K562 (cell line): ENCODE measurements around the gene LUZP4. TPM values are rescaled to one million over a fixed set of nuclear protein-coding genes. Genes with fewer than 3 reads are reported as not detected.

Experiments
- ATAC-seq: fragments of 200-7000 bp; cut with Tn5 transposase; 3 replicates; pipeline ENCODE4 v1.9.1; 2020; ENCODE audit warnings: moderate library complexity
- BruUV-seq: library from RNA; stranded (reverse); fragments of 400-500 nt; replicated peaks from 2 replicates; lab custom pipeline; 2021; lab: Mats Ljungman, UMichigan
- CTCF ChIA-PET: fragments of 300-600 bp; formaldehyde crosslinking; extraction: SDS; loops from one replicate; lab custom pipeline; 2021; ENCODE audit warnings: low intra/inter-chr PET ratio; lab: Yijun Ruan, JAX
- POLR2A ChIA-PET: fragments of 300-600, 350-650 bp; sonication (Branson Sonifier 250); formaldehyde crosslinking; extraction: SDS; loops from one replicate; lab custom pipeline; 2021; ENCODE audit warnings: antibody characterized with exemption, inconsistent platforms; lab: Yijun Ruan, JAX
- DNase-seq, 4 experiments: peaks; one replicate each; pipeline versions ENCODE4 v3.0.0 to v3.0.0-alpha.2; 2011 to 2018; ENCODE audit warnings: low spot score in 3 of 4, mixed read lengths in 3 of 4; ENCODE audit errors: extremely low read depth in 1 of 4
- FAIRE-seq: peaks from 2 replicates; lab custom pipeline; 2011; peaks lifted over from hg19 to GRCh38; lab: Jason Lieb, UNC
- H2AFZ ChIP-seq: 2 replicates; pipeline ENCODE4 v1.6.0; 2011; ENCODE audit warnings: low read depth, low read length, control low read depth, inconsistent platforms
- H3K27ac ChIP-seq: fragments of 200-600 bp; 3 replicates; pipeline ENCODE4 v1.8.0; 2011; ENCODE audit warnings: low read depth, mild to moderate bottlenecking, control low read depth, inconsistent platforms, low read length, moderate library complexity, mixed read lengths; ENCODE audit errors: extremely low read depth
- H3K27me3 ChIP-seq, 2 experiments: fragments of 300-600 bp in 1 of 2; 2 replicates in 1 of 2; 3 replicates in 1 of 2; pipeline versions ENCODE4 v1.6.0 to v1.8.0; 2011; ENCODE audit warnings: inconsistent platforms in 2 of 2, low read length in 2 of 2, mild to moderate bottlenecking in 1 of 2, mixed read lengths in 1 of 2, moderate library complexity in 1 of 2; ENCODE audit not compliant: control insufficient read depth in 2 of 2, insufficient read depth in 2 of 2
- H3K36me3 ChIP-seq: fragments of 300-600 bp; 3 replicates; pipeline ENCODE4 v1.8.0; 2011; ENCODE audit warnings: mild to moderate bottlenecking, low read length, inconsistent platforms; ENCODE audit not compliant: control insufficient read depth, insufficient read depth
- H3K4me1 ChIP-seq, 2 experiments: fragments of 200-600 bp in 1 of 2; replicated peaks in 1 of 2; 2 replicates in 1 of 2; 3 replicates in 1 of 2; pipeline versions ENCODE4 v1.5.1 to v1.8.0; 2011; ENCODE audit warnings: inconsistent platforms in 2 of 2, low read length in 2 of 2, mild to moderate bottlenecking in 1 of 2, mixed read lengths in 1 of 2, moderate library complexity in 1 of 2; ENCODE audit not compliant: control insufficient read depth in 2 of 2, insufficient read depth in 2 of 2
- H3K4me2 ChIP-seq: 2 replicates; pipeline ENCODE4 v1.6.1; 2011; ENCODE audit warnings: low read length, control low read depth, inconsistent platforms, mixed read lengths; ENCODE audit not compliant: insufficient read depth
- H3K4me3 ChIP-seq: fragments of 200-600 bp; sonication (generic), shearing (Covaris generic); 2 replicates; pipeline ENCODE4 v1.5.1; 2016; ENCODE audit warnings: control low read depth, inconsistent platforms
- H3K79me2 ChIP-seq: fragments of 200-600 bp; 3 replicates; pipeline ENCODE4 v1.8.0; 2011; ENCODE audit warnings: low read length, inconsistent platforms; ENCODE audit not compliant: control insufficient read depth, insufficient read depth
- H3K9ac ChIP-seq, 2 experiments: 2 replicates each; pipeline versions ENCODE4 v1.6.0 to v1.6.1; 2011; ENCODE audit warnings: low read depth in 2 of 2, low read length in 2 of 2, control low read depth in 1 of 2, inconsistent platforms in 1 of 2, mild to moderate bottlenecking in 1 of 2, mixed read lengths in 1 of 2; ENCODE audit not compliant: insufficient read depth in 1 of 2
- H3K9me1 ChIP-seq: one replicate; pipeline ENCODE4 v1.6.0; 2011; ENCODE audit warnings: inconsistent platforms, mild to moderate bottlenecking, low read length, moderate library complexity; ENCODE audit not compliant: control insufficient read depth, insufficient read depth
- H3K9me3 ChIP-seq: replicated peaks from 2 replicates; pipeline ENCODE4 v1.5.1; 2011; ENCODE audit warnings: low read depth, low read length, inconsistent platforms; ENCODE audit not compliant: control insufficient read depth, insufficient read depth
- H4K20me1 ChIP-seq: replicated peaks from 2 replicates; pipeline ENCODE4 v1.6.1; 2011; ENCODE audit warnings: low read length, inconsistent platforms, mixed read lengths; ENCODE audit not compliant: control insufficient read depth, insufficient read depth
- GABPA ChIP-seq: fragments of 200-800 bp; sonication (Bioruptor generic); conservative IDR thresholded peaks from 2 replicates; pipeline ENCODE4 v1.6.1; 2016; ENCODE audit warnings: low read depth, missing genetic modification characterization, missing compliant biosample characterization
- HOXB6 ChIP-seq: fragments of 250-450 bp; sonication (Bioruptor Pico); IDR thresholded peaks from 2 replicates; pipeline ENCODE4 v1.5.1; 2022; ENCODE audit warnings: mild to moderate bottlenecking, borderline replicate concordance
- MIER1 ChIP-seq: fragments of 450-650 bp; IDR thresholded peaks from 2 replicates; pipeline ENCODE4 v1.6.1; 2016; ENCODE audit warnings: antibody characterized with exemption, mild to moderate bottlenecking, low read depth
- REST ChIP-seq, 2 experiments: fragments of 450-650 bp; formaldehyde crosslinking in 1 of 2; IDR thresholded peaks; 2 replicates each; pipeline versions ENCODE4 v1.4.0 to v1.6.1; 2014 to 2020; ENCODE audit warnings: mild to moderate bottlenecking in 2 of 2, borderline replicate concordance in 1 of 2, low read depth in 1 of 2
- USF1 ChIP-seq: sonication (generic); formaldehyde crosslinking; IDR thresholded peaks from 2 replicates; pipeline ENCODE4 v1.9.0; 2022; ENCODE audit warnings: mild to moderate bottlenecking, missing genetic modification reagents
- WGBS: fragments of 100-300 bp; shearing (Covaris generic); methylation state at CpG from one replicate; pipeline ENCODE4 v1.1.6; 2016; ENCODE audit warnings: low coverage, mixed read lengths; ENCODE audit not compliant: insufficient coverage; ENCODE audit errors: missing lambda C conversion rate; 5-methylcytosine and 5-hydroxymethylcytosine counted together
- in situ Hi-C: fragments of 300-500 bp; cut with MboI; formaldehyde crosslinking; loops from 4 replicates; pipeline ENCODE4 v1.15.0; 2018; ENCODE audit warnings: inconsistent platforms, mixed read lengths
- intact Hi-C: fragments of 100-400 bp; cut with micrococcal nuclease; formaldehyde crosslinking; loops from 2 replicates; pipeline ENCODE4 v1.14.2; 2022
- polyA plus RNA-seq, 8 experiments: library from polyadenylated mRNA; depleted of rRNA in 4 of 8; stranded (reverse) in 5 of 8; unstranded in 3 of 8; fragments of >200 nt; fragmentation: Nextera tagmentation in 2 of 8; fragmentation: Illumina TruSeq in 1 of 8; extraction: Ambion mirVana in 2 of 8; extraction: Trizol in 1 of 8; gene quantifications; 2 replicates each; pipeline versions ENCODE4 v1.2.1 to v1.2.3, GENCODE V29; 2011 to 2014; ENCODE audit warnings: inconsistent platforms in 1 of 8, missing spikeins in 1 of 8
- total RNA-seq, 7 experiments: library from RNA; depleted of rRNA in 6 of 7; stranded (reverse); fragments of >200 nt in 6 of 7; fragmentation: Illumina TruSeq in 2 of 7; extraction: Trizol in 2 of 7; gene quantifications; 2 replicates each; pipeline versions ENCODE4 v1.2.1 to v1.2.3, GENCODE V29; 2011 to 2021; ENCODE audit warnings: low replicate concordance in 1 of 7

Gene LUZP4
- total and polyA plus RNA-seq, 9 of the 15 experiments (the other 6 are each of a cell fraction or from before 2014, with no cell fraction given), result 0.16 to 1.1 (median 0.36) TPM

DNA sequence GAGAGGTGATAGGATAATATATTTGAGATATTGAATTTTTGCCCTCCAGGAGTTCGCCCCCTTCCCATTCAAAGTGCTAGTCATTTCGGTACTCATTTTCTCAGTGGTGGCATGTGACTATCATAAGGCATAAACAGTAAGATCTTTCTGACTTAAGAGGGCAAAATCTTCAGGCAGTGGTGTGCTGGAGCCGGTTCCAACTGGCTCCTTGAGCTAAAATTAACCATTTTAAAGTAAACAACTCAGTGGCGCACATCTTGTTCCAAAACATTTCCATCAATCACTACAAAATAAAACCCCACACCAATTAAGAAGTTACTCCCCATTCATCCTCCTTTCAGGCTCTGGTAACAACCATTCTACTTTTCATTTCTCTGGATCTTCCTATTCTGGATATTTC is 43.3 kb downstream of the LUZP4 start:
- intact Hi-C loops, result no loop called here
- no peaks in the 10 kb centered on the region for H3K79me2 ChIP-seq
- 7% methylated on average over 4 of the region's 4 CpGs for WGBS
- DNase-seq (no peak), FAIRE-seq (no peak), ATAC-seq (no peak)
- no peaks in the 10 kb centered on the region for H3K4me1 ChIP-seq
- no peak overlapping the region for H3K27ac ChIP-seq
- in situ Hi-C loops, result no loop called here
- H3K36me3 ChIP-seq, result no peaks in the 10 kb centered on the region
- BruUV-seq, result no TSS peak
- H3K4me2 ChIP-seq, result no peak overlapping the region
- no peak overlapping the region for H2AFZ ChIP-seq
- CTCF ChIA-PET, result no interaction called here
- H3K27me3 ChIP-seq, result no peaks in the 10 kb centered on the region; a peak in 1 of 5 replicates
- POLR2A ChIA-PET, result no interaction called here
- H3K9ac ChIP-seq, result no peak overlapping the region
- no peak overlapping the region for H3K4me3 ChIP-seq
- TF ChIP-seq REST (IDR thresholded peaks at IDR 0.05; ENCODE audit: borderline replicate concordance) (peak; percentile 17; the same call in 1 of the 2 replicates), REST (CRISPR knock-in tag; IDR thresholded peaks at IDR 0.05; ENCODE audit: low read depth) (no peak), GABPA (tag) (no peak), HOXB6 (CRISPR knock-in tag) (no peak), USF1 (no peak), MIER1 (no peak)
- no peaks in the 10 kb centered on the region for H3K9me3 ChIP-seq
- H4K20me1 ChIP-seq, result no peaks in the 10 kb centered on the region
- H3K9me1 ChIP-seq, result no peaks in the 10 kb centered on the region
